ENCODE results near the gene SAMD10. TPM values are rescaled to one million over a fixed set of nuclear protein-coding genes. Genes with fewer than 3 reads are reported as not detected.
A peak's percentile ranks its signal among the peaks of the same experiment; 100 is the strongest.
"Not testable (repeated sequence)": the region's sequence is repeated elsewhere in the genome, so short reads cannot be mapped to it uniquely, and the experiment has no call there.

The SAMD10 gene
- total RNA-seq, 2 experiments from 2014 or later: 18.3 to 21.0 TPM

GRCh38 chr20:63980317-63980805 lies 919 bp upstream of the SAMD10 start:
- Mint-ChIP-seq H3K36me3 (ENCODE audit: low read depth) (peaks cover 28% of the 10 kb centered on the region), H3K27ac (peak overlapping the region; percentile 97), H3K9me3 (no peaks in the 10 kb centered on the region), H3K27me3 (no peaks in the 10 kb centered on the region), H3K4me3 (peak overlapping the region; percentile 87), H3K4me1 (peaks cover 63% of the 10 kb centered on the region)
- POLR2A ChIA-PET: interaction anchor here (0.7 to 4.3 kb wide), 19 partner anchors 9 to 459 kb away, joined by 3 to 83 read pairs (median 6); partner anchors contain the start of genes C20orf204, GMEB2, LIME1 and OPRL1
- CTCF ChIA-PET: interaction anchor here (0.6 to 4.1 kb wide), 34 partner anchors 9 to 484 kb away, joined by 3 to 117 read pairs (median 4); partner anchors contain the start of genes ARFRP1, C20orf204, OPRL1 and PPDPF
- DNase-seq: peak; percentile 60

GRCh38 chr20:63979229-63979556 lies 249 bp downstream of the SAMD10 start:
- DNase-seq: no peak
- POLR2A ChIA-PET: interaction anchor here (0.8 to 4.3 kb wide), 11 partner anchors 10 to 441 kb away, joined by 3 to 83 read pairs (median 8); partner anchors contain the start of genes C20orf204, GMEB2, OPRL1 and RGS19
- Mint-ChIP-seq H3K27me3 (no peaks in the 10 kb centered on the region), H3K4me1 (peaks cover 62% of the 10 kb centered on the region), H3K4me3 (peak overlapping the region; percentile 73), H3K9me3 (no peaks in the 10 kb centered on the region), H3K27ac (peak overlapping the region; percentile 92), H3K36me3 (ENCODE audit: low read depth) (peaks cover 25% of the 10 kb centered on the region)
- CTCF ChIA-PET: interaction anchor here (1.2 to 4.1 kb wide), 10 partner anchors 10 to 441 kb away, joined by 3 to 117 read pairs (median 10); partner anchors contain the start of genes ARFRP1, C20orf204, OPRL1 and PTK6

DNA sequence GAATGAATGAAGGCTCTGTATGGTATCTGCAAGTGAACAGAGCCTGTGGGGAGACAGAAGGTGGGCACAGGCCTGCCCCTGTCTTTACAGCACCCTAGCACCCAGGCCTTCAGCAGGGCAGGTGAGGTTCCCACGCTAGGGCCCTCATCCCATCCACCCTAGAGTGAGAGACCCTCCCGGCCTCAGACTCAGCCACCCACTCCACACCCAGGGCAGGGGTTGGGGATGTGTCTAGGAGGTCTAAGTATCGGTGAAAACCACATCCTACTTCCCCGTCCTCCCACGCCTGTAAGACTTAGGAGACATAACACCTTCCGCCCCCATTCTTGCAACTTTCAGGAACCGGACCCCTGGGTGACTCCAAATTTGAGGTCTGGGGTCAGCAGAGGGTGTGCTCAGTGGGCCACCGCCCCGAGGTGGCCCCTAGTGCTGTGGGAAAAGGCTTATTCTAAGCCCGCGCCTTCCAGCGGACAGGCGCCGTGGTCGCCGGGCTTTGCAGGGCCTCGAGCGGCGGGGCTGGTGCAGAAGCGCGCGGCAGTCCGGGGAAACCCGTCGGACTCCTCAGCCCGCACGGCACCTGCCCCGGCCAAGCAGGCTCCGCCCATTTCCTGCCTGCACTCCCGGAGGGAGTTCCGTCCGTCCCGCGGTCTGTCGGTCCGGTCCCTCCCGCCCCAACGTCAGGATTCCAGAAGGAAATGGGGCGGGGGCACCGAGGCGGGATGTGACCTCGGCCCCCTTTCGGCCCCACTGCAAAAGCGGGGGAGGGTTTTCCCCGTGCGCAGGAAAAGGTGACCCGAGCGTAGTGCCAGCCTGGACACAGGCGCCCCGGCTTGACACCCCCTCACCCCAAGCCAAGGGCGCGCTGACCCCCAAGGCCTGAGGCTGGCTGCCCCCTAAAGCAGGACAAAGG lies 868 bp downstream of the SAMD10 start:
- Mint-ChIP-seq H3K27ac (peak overlapping the region; percentile 92), H3K9me3 (no peaks in the 10 kb centered on the region), H3K4me3 (peak overlapping the region; percentile 73), H3K36me3 (ENCODE audit: low read depth) (peaks cover 28% of the 10 kb centered on the region), H3K4me1 (peaks cover 65% of the 10 kb centered on the region), H3K27me3 (no peaks in the 10 kb centered on the region)
- ChIA-PET CTCF (interaction anchor here (1.2 to 4.1 kb wide), 9 partner anchors 11 to 441 kb away, joined by 3 to 117 read pairs (median 10); partner anchors contain the start of genes ARFRP1, C20orf204, OPRL1 and PTK6), POLR2A (interaction anchor here (0.8 to 4.3 kb wide), 15 partner anchors 10 to 441 kb away, joined by 3 to 83 read pairs (median 5); partner anchors contain the start of genes C20orf204, GMEB2, TCEA2 and TPD52L2)
- peak; percentile 68 for DNase-seq

DNA sequence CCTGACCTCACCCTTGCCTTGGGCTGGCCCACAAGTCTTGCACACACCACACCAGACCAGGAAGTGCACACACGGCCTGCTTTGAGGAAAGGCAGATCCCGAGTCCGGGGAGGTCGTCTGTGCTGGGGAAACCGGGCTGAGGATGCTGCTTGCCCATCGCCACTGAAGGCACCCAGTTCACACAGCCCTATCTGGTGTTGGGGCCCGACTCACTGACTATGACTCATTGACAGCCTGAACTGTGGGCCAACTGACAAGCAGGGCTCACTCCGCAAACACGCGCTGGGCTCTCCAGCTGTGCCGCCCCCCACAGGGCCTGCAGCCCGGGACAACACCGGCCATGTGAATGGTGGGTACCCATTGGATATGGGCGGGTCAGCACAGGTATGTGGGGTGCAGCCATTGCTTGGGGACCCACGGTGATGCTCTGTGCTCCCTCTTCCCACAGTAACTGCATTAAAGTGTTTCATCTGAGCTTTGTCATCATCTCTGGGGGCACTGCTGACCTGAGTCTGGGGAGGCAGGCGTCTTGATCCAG lies 1.6 kb downstream of the SAMD10 start:
- ChIA-PET POLR2A (interaction anchor here (0.6 to 1.6 kb wide), 11 partner anchors 9 to 772 kb away, joined by 3 to 10 read pairs (median 4); partner anchors contain the start of genes C20orf204, LIME1, PPDPF and TPD52L2), CTCF (interaction anchor here (1.8 kb wide), 1 partner anchor 61 kb away, joined by 9 read pairs; no protein-coding TSS in a partner anchor)
- no peaks in the 10 kb centered on the region for H3K9me3 Mint-ChIP-seq
- H3K36me3 Mint-ChIP-seq (ENCODE audit: low read depth): peaks cover 22% of the 10 kb centered on the region
- DNase-seq: peak; percentile 76
- peaks cover 64% of the 10 kb centered on the region for H3K4me1 Mint-ChIP-seq
- no peaks in the 10 kb centered on the region for H3K27me3 Mint-ChIP-seq
- peak overlapping the region; percentile 73 for H3K4me3 Mint-ChIP-seq
- H3K27ac Mint-ChIP-seq: peak overlapping the region; percentile 92

DNA sequence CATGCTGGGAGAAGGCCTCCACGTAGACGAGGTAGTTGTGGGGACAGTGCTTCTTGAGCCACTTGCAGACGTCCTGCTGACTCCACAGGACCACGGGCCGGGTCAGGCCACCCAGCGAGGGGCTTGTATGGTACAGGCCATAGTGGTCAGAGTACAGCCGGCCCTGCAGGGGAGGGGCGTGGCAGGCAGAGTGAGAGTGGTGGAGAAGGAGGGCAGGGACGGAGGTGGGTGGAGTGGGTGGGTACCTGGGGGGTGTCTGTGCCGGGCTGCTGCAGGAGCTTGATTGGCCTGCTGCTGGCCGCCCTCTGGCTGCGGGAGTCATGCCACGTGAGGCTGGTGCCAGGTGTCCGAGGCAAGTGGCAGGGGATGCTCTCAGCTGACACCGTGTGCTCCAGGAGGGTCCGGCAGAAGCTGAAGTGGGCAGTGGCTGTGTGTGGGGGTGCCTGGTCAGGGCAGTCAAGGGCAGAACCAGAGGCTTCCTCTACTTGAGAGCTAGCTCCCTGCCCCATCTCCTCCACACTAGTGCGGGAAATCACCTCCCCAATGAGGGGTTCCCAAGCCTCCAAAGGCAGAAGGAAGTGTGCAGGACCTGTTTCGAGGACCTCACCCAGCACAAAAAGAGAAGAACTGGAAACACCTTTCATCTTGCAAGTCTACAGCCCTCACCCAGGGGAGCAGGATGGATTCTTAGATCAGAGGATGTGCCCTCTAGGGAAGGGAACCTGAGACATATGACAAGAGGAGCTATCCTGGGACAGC lies 2.3 kb downstream of the SAMD10 start:
- H3K27ac Mint-ChIP-seq: peak overlapping the region; percentile 92
- H3K4me1 Mint-ChIP-seq: peaks cover 59% of the 10 kb centered on the region
- POLR2A ChIA-PET: interaction anchor here (0.6 to 1.6 kb wide), 11 partner anchors 9 to 772 kb away, joined by 3 to 10 read pairs (median 4); partner anchors contain the start of genes C20orf204, LIME1, PPDPF and TPD52L2
- H3K9me3 Mint-ChIP-seq: no peaks in the 10 kb centered on the region
- H3K36me3 Mint-ChIP-seq (ENCODE audit: low read depth): peaks cover 16% of the 10 kb centered on the region
- no peaks in the 10 kb centered on the region for H3K27me3 Mint-ChIP-seq
- DNase-seq: no peak
- peak overlapping the region; percentile 73 for H3K4me3 Mint-ChIP-seq
- CTCF ChIA-PET: interaction anchor here (1.8 kb wide), 1 partner anchor 62 kb away, joined by 9 read pairs; no protein-coding TSS in a partner anchor

- POLR2A ChIA-PET: interaction anchor here (1.5 kb wide), 1 partner anchor 456 kb away, joined by 5 read pairs; the partner anchor contains the start of gene PPDPF
- not testable (repeated sequence) for H3K9me3 Mint-ChIP-seq, DNase-seq, H3K27me3 Mint-ChIP-seq
- peaks cover 16% of the 10 kb centered on the region for H3K36me3 Mint-ChIP-seq (ENCODE audit: low read depth)
- H3K4me3 Mint-ChIP-seq: peak overlapping the region; percentile 52
- peak overlapping the region; percentile 92 for H3K27ac Mint-ChIP-seq
- CTCF ChIA-PET: interaction anchor here (1.6 to 4.3 kb wide), 3 partner anchors 61 to 269 kb away, joined by 4 to 19 read pairs (median 9); partner anchors contain the start of genes ARFRP1 and ZGPAT
- H3K4me1 Mint-ChIP-seq: peaks cover 54% of the 10 kb centered on the region
Observed at GRCh38 chr20:63976511-63976910, 2.9 kb downstream of the SAMD10 start.

GRCh38 chr20:63974402-63975200 lies 4.8 kb downstream of the SAMD10 start:
- Mint-ChIP-seq H3K27me3 (no peaks in the 10 kb centered on the region), H3K27ac (no peak overlapping the region), H3K4me1 (peaks cover 41% of the 10 kb centered on the region), H3K9me3 (no peaks in the 10 kb centered on the region), H3K4me3 (no peak overlapping the region), H3K36me3 (ENCODE audit: low read depth) (peaks cover 16% of the 10 kb centered on the region)
- peak; percentile 16 for DNase-seq
- ChIA-PET POLR2A (no interaction called here), CTCF (interaction anchor here (0.7 to 4.3 kb wide), 18 partner anchors 13 to 436 kb away, joined by 3 to 19 read pairs (median 4); partner anchors contain the start of genes ARFRP1, PTK6, TCEA2 and TPD52L2)

DNA sequence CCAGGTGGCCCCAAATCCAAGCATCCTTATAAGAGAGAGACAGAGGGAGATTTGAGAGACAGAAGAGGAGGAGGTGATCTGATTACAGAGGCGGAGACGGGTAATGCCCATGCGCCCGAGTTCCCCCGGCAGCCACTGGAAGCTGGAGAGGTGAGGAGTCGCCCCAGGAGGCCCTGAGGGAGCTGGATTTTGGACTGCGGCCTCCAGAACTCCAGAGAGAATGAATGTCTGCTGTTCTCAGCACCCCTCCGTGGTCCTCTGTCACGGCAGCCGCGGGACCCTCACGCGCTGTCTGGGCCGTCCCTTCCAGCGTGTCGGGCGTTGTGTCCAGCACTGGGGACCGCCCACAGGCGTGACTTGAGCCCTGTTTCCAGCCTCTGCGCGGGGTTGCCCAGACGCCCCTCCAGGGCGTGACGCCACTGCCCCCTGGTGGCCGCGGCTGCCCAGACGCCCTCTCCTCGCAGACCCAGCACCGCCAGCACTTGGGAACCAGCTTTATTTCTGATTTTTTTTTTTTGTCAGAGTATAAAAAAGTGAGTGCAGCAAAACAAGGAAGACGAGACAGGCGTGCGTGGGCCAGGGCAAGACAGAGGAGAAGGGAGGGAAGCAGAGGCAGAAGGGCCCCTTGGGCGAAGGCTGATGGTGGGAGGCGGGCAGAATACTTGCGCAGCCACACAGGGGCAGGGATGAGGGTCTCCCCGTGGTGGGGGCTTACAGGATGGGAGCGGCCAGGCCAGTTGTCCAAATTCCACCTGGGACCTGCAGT lies 5.6 kb downstream of the SAMD10 start:
- Mint-ChIP-seq H3K4me3 (no peak overlapping the region), H3K27me3 (no peaks in the 10 kb centered on the region), H3K9me3 (no peaks in the 10 kb centered on the region), H3K27ac (no peak overlapping the region), H3K4me1 (peaks cover 44% of the 10 kb centered on the region), H3K36me3 (ENCODE audit: low read depth) (peaks cover 19% of the 10 kb centered on the region)
- POLR2A ChIA-PET: interaction anchor here (1.0 to 1.5 kb wide), 2 partner anchors 65 to 78 kb away, joined by 3 read pairs; no protein-coding TSS in a partner anchor
- peak; percentile 79 for DNase-seq
- CTCF ChIA-PET: interaction anchor here (0.7 to 4.3 kb wide), 16 partner anchors 13 to 436 kb away, joined by 3 to 19 read pairs (median 4); partner anchors contain the start of genes ARFRP1, PTK6, TCEA2 and TPD52L2

- Mint-ChIP-seq H3K9me3 (no peaks in the 10 kb centered on the region), H3K27me3 (no peaks in the 10 kb centered on the region), H3K36me3 (ENCODE audit: low read depth) (peaks cover 19% of the 10 kb centered on the region), H3K4me1 (peaks cover 46% of the 10 kb centered on the region), H3K4me3 (no peak overlapping the region), H3K27ac (no peak overlapping the region)
- CTCF ChIA-PET: interaction anchor here (1.1 to 4.3 kb wide), 11 partner anchors 12 to 435 kb away, joined by 3 to 19 read pairs (median 7); partner anchors contain the start of genes ARFRP1, PTK6, TCEA2 and TPD52L2
- DNase-seq: no peak
- POLR2A ChIA-PET: interaction anchor here (1.0 to 1.5 kb wide), 2 partner anchors 66 to 77 kb away, joined by 3 read pairs; no protein-coding TSS in a partner anchor
Observed at GRCh38 chr20:63973160-63973479, 6.3 kb downstream of the SAMD10 start.

- Mint-ChIP-seq H3K27ac (peak overlapping the region; percentile 10), H3K36me3 (ENCODE audit: low read depth) (peaks cover 19% of the 10 kb centered on the region), H3K4me1 (peaks cover 41% of the 10 kb centered on the region), H3K9me3 (no peaks in the 10 kb centered on the region), H3K27me3 (no peaks in the 10 kb centered on the region), H3K4me3 (no peak overlapping the region)
- ChIA-PET POLR2A (interaction anchor here (1.5 kb wide), 1 partner anchor 76 kb away, joined by 3 read pairs; no protein-coding TSS in a partner anchor), CTCF (interaction anchor here (0.7 to 4.3 kb wide), 5 partner anchors 65 to 434 kb away, joined by 3 to 19 read pairs (median 10); partner anchors contain the start of genes PTK6 and TPD52L2)
- DNase-seq: no peak
Observed at GRCh38 chr20:63972312-63973159, 6.9 kb downstream of the SAMD10 start.

All from activated CD4-positive, alpha-beta memory T cell treated with anti-CD3 and anti-CD28 coated beads, Interleukin-2, amount 10 ng/mL, durations not matched to agents 7 days and 5 days (primary cell).